Activated T-helper 1 cell treated with anti-CD3 and anti-CD28 coated beads, Interleukin-12 subunit alpha, Interleukin-12 subunit beta, Interleukin-2, Interleukin-4 antibody, amounts not matched to agents 30 ng/mL and 10 ng/mL and 1 ng/mL, durations not matched to agents 14 hours and 24 hours and 36 hours (primary cell): Measurements from ENCODE around the gene VAC14. TPM values are rescaled to one million over a fixed set of nuclear protein-coding genes. Genes with fewer than 3 reads are reported as not detected.

Experiments
- DNase-seq: peaks from one replicate; pipeline ENCODE4 v3.0.0; 2021; ENCODE audit warnings: low spot score
- H3K27ac Mint-ChIP-seq: one replicate; pipeline ENCODE4 v1.8.0; 2021; ENCODE audit warnings: mild to moderate bottlenecking, mixed read lengths
- H3K27me3 Mint-ChIP-seq: one replicate; pipeline ENCODE4 v1.8.0; 2022; ENCODE audit warnings: mild to moderate bottlenecking, moderate library complexity, mixed read lengths; ENCODE audit not compliant: insufficient read depth
- H3K36me3 Mint-ChIP-seq: one replicate; pipeline ENCODE4 v1.8.0; 2021; ENCODE audit warnings: low read depth, mixed read lengths
- H3K4me1 Mint-ChIP-seq: one replicate; pipeline ENCODE4 v1.8.0; 2021; ENCODE audit warnings: low read depth, mixed read lengths
- H3K4me3 Mint-ChIP-seq: one replicate; pipeline ENCODE4 v1.8.0; 2021; ENCODE audit warnings: mild to moderate bottlenecking, moderate library complexity, mixed read lengths
- H3K9me3 Mint-ChIP-seq: one replicate; pipeline ENCODE4 v1.8.0; 2021; ENCODE audit warnings: mixed read lengths
- intact Hi-C: fragments of 100-400 bp; cut with micrococcal nuclease; formaldehyde crosslinking; loops from one replicate; pipeline ENCODE4 v1.15.1; 2024
- total RNA-seq: library from RNA; stranded (reverse); gene quantifications from 2 replicates; pipeline ENCODE4 v1.2.3, GENCODE V29; 2022

The VAC14 gene
- total RNA-seq, 1 donor from 2014 or later = 37.5 TPM

DNA sequence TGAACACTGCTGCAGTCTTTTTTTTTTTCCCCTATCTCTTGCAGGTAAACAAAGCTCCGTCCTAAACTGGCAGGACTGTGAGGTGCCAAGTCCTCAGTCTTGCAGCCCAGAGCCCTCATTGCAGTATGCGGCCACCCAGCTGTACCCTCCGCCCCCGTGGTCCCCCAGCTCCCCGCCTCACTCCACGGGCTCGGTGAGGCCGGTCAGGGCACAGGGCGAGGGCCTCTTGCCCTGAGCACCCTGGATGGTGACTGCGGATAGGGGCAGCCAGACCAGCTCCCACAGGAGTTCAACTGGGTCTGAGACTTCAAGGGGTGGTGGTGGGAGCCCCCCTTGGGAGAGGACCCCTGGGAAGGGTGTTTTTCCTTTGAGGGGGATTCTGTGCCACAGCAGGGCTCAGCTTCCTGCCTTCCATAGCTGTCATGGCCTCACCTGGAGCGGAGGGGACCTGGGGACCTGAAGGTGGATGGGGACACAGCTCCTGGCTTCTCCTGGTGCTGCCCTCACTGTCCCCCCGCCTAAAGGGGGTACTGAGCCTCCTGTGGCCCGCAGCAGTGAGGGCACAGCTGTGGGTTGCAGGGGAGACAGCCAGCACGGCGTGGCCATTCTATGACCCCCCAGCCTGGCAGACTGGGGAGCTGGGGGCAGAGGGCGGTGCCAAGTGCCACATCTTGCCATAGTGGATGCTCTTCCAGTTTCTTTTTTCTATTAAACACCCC lies 140.8 kb downstream of the VAC14 start:
- Mint-ChIP-seq H3K27me3 (peaks cover 2% of the 10 kb centered on the region), H3K4me3 (no peak overlapping the region), H3K4me1 (no peaks in the 10 kb centered on the region), H3K36me3 (no peaks in the 10 kb centered on the region), H3K9me3 (no peaks in the 10 kb centered on the region), H3K27ac (no peak overlapping the region)
- DNase-seq = no peak
- intact Hi-C loops = no loop called here

DNA sequence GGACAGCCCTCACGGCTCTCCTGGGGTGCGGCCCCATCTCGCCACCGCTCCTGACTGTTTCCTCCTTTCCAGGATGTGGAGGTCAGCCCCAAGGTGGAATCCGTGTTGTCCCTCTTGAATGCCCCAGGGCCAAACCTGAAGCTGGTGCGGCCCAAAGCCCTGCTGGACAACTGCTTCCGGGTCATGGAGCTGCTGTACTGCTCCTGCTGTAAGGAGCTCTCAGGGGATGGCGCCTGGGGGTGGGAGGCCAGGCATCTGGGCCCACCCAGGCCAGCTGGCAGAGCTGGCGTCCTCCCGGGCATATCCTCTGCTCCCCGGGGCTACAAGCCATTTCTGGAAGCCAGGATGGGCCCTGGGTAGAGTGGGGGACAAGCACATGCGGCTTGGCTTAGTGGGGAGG lies 141.4 kb downstream of the VAC14 start:
- intact Hi-C loops = no loop called here
- H3K4me1 Mint-ChIP-seq = no peaks in the 10 kb centered on the region
- no peaks in the 10 kb centered on the region for H3K9me3 Mint-ChIP-seq

DNA sequence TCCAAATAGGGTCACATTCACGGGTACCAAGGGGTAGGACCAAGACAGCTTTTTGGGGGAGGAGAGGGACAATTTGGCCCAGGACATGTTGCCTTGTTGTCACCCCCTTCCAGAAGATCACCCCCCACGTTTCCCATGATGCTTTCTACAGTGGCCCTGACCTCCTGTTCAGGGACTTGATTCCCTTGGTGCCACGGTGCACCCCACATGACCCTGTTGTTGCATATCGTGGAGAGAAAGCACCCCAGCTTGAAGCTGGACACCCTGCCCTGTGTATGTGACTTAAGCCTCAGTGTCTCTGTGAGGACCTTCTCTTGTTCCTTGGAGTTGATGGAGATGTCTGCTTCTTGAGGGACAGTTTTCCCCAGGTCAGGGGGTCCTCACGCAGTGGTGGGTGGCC lies 142.0 kb downstream of the VAC14 start:
- Mint-ChIP-seq H3K36me3 (no peaks in the 10 kb centered on the region), H3K4me3 (no peak overlapping the region), H3K4me1 (peaks cover 1% of the 10 kb centered on the region), H3K9me3 (no peaks in the 10 kb centered on the region), H3K27ac (no peak overlapping the region), H3K27me3 (peaks cover 2% of the 10 kb centered on the region)
- intact Hi-C loops = no loop called here
- DNase-seq = no peak

More for the DNA sequence above, 141.4 kb downstream of the VAC14 start:
- DNase-seq = no peak
- no peak overlapping the region for H3K4me3 Mint-ChIP-seq
- H3K36me3 Mint-ChIP-seq = no peaks in the 10 kb centered on the region
- no peak overlapping the region for H3K27ac Mint-ChIP-seq
- H3K27me3 Mint-ChIP-seq = peaks cover 2% of the 10 kb centered on the region

DNA sequence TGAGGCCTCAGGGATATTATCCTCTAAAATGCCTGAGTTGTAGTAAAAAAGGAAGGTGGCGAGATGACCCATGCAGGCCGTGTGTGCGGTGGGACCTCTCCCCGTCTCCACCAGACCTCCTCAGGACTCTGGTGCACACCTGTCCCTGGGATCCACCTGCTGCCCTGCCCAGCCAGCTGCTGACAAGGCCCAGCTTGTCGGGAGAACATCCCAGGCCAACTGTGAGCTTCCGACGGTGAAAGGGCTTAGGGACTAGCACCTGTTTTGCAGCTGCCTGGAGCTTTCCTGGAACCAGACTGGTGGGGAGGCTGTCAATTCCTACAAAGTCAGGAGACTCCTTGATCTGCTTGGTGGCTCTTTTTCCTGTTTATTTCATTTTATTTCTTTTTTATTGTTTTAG lies 143.0 kb downstream of the VAC14 start:
- no peaks in the 10 kb centered on the region for H3K36me3 Mint-ChIP-seq
- peaks cover 2% of the 10 kb centered on the region for H3K27me3 Mint-ChIP-seq
- DNase-seq = no peak
- H3K4me1 Mint-ChIP-seq = peaks cover 5% of the 10 kb centered on the region
- no peak overlapping the region for H3K4me3 Mint-ChIP-seq
- H3K27ac Mint-ChIP-seq = no peak overlapping the region
- intact Hi-C loops = no loop called here
- H3K9me3 Mint-ChIP-seq = no peaks in the 10 kb centered on the region

DNA sequence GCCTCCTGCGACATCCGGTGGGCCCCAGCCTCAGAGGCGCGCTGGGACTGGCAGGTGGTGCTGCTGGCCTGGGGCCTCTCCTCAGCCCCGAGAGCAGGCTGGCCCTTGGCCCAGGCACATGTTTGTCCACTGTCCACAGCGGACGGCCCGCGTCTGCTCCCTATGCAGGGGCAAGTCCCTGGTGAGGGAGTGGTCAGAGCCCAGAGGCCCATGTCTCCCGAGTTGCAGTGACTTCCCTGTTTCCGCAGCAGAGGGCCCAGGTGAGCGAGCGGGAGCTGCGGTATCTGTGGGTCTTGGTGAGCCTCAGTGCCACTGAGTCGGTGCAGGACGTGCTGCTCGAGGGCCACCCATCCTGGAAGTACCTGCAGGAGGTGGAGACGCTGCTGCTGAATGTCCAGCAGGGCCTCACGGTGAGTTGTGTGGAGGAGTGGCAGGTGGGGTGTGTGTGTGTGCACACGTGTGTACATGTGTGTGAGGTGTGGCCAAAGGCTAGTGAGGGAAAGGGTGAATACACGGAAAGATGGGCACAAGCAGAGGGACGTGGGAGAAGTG lies 144.2 kb downstream of the VAC14 start:
- no peaks in the 10 kb centered on the region for H3K36me3 Mint-ChIP-seq

DNA sequence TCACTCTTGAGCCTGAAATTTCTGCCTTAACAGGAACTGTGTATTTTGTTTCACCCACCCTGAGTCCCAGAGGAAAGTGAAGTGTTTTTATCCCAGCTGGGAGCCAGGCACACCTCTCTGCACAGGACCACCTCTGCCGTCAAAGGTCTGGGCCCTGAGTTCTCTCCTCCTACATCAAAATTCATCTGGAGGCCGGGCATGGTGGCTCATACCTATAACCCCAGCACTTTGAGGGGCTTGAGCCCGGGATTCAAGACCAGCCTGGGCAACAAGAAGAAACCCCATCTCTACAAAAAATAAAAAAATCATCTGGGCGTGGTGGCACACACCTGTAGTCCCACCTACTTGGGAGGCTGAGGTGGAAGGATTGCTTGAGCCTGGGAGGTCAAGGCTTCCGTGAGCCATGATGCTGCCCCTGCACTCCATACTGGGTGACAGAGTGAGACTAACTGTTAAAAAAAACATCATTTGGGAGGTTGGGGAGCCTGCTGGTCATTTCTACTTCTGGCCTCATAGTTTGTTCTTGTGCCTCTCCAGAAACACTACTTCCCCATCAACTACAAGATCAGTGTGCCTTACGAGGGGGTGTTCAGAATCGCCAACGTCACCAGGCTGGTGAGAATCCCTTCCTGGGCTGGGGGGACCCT lies 144.8 kb downstream of the VAC14 start:
- no peak overlapping the region for H3K4me3 Mint-ChIP-seq
- no peaks in the 10 kb centered on the region for H3K36me3 Mint-ChIP-seq
- intact Hi-C loops = no loop called here
- peaks cover 4% of the 10 kb centered on the region for H3K27me3 Mint-ChIP-seq
- peaks cover 5% of the 10 kb centered on the region for H3K4me1 Mint-ChIP-seq
- no peaks in the 10 kb centered on the region for H3K9me3 Mint-ChIP-seq
- no peak for DNase-seq
- no peak overlapping the region for H3K27ac Mint-ChIP-seq

More for the DNA sequence above, 144.2 kb downstream of the VAC14 start:
- no peak overlapping the region for H3K27ac Mint-ChIP-seq
- H3K4me1 Mint-ChIP-seq = peaks cover 5% of the 10 kb centered on the region
- H3K4me3 Mint-ChIP-seq = no peak overlapping the region
- no peaks in the 10 kb centered on the region for H3K9me3 Mint-ChIP-seq
- DNase-seq = no peak
- intact Hi-C loops = no loop called here
- peaks cover 2% of the 10 kb centered on the region for H3K27me3 Mint-ChIP-seq

DNA sequence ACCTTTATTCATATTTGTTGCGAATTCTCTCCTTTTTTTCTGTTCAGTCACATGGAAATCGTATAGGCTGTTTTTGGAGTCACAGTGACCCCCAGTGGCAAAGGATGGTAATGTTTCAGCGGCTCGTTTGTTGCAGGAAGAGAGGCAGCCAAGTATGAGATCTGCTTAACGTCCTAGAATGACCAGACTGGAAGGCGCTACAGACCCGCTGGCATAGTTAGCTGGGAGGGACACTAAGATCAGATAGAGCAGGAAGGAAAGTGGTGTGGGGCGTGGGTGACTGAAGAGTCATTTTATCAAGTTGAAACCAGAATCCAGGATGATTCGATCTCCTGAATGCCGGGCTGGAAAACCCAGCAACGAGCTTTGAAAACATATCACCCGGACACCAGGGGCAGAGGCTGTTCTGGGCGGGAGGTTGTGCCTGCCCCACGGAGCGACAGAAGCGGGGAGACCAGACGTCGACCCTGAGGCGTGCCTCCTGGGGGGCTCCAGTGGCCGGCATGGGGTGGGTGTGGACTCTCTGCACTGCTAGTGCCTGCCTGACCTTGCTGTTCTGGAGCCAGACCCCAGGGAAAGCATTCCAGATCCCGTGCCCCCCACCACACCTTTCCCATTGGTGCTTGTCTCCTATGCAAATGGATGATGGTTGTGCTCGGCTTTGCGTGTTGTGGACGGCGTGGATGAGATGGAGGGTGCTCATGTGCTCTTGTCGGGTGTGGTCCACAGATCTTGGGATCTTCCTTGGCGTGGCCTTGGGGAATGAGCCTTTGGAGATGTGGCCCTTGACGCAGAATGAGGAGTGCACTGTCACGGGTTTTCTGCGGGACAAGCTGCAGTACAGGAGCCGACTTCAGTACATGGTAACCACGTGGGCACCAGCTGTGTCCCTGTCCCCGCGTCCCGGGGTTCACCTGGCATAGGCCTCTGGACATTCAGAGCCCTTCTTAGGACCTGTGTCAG lies 146.9 kb downstream of the VAC14 start:
- H3K27ac Mint-ChIP-seq = peak overlapping the region; percentile 16
- H3K9me3 Mint-ChIP-seq = no peaks in the 10 kb centered on the region
- H3K27me3 Mint-ChIP-seq = peaks cover 5% of the 10 kb centered on the region
- peak overlapping the region; percentile 35 for H3K4me3 Mint-ChIP-seq
- H3K36me3 Mint-ChIP-seq = no peaks in the 10 kb centered on the region
- H3K4me1 Mint-ChIP-seq = peaks cover 5% of the 10 kb centered on the region
- peak; percentile 72 for DNase-seq
- intact Hi-C loops = loop anchor here (1.0 to 5.0 kb wide), 6 partner anchors 78 to 284 kb away; no protein-coding TSS in a partner anchor

- no peaks in the 10 kb centered on the region for H3K36me3 Mint-ChIP-seq
- DNase-seq = no peak
- no peak overlapping the region for H3K4me3 Mint-ChIP-seq
- intact Hi-C loops = loop anchor here (1.0 to 5.0 kb wide), 6 partner anchors 77 to 283 kb away; no protein-coding TSS in a partner anchor
- peaks cover 5% of the 10 kb centered on the region for H3K4me1 Mint-ChIP-seq
- H3K27ac Mint-ChIP-seq = no peak overlapping the region
- H3K9me3 Mint-ChIP-seq = no peaks in the 10 kb centered on the region
- peaks cover 5% of the 10 kb centered on the region for H3K27me3 Mint-ChIP-seq
Measured at GRCh38 chr16:70653406-70653805, 147.6 kb downstream of the VAC14 start.

GRCh38 chr16:70652322-70652721 lies 148.6 kb downstream of the VAC14 start:
- intact Hi-C loops = loop anchor here (2.0 to 5.0 kb wide), 2 partner anchors 145 to 272 kb away; no protein-coding TSS in a partner anchor
- no peaks in the 10 kb centered on the region for H3K36me3 Mint-ChIP-seq
- peaks cover 5% of the 10 kb centered on the region for H3K27me3 Mint-ChIP-seq
- peaks cover 5% of the 10 kb centered on the region for H3K4me1 Mint-ChIP-seq
- H3K27ac Mint-ChIP-seq = no peak overlapping the region
- DNase-seq = no peak
- H3K9me3 Mint-ChIP-seq = no peaks in the 10 kb centered on the region
- no peak overlapping the region for H3K4me3 Mint-ChIP-seq

DNA sequence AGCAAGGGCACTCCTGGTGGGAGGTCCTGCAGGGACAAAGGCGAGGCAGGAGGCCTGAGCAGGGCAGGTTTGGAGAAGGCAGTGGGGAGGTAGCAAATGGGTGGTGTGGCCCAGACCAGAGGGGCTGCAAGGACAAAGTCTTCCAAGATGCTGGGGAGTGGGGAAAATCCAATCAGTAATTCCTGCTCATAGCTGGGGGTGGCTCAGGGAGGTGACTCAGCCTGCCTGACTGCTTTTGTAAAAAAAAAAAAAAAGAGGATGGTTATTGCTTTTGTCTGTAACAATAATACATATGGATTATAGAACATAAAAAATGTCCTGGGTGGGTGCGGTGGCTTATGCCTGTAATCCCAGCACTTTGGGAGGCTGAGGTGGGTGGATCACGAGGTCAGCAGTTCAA lies 149.4 kb downstream of the VAC14 start:
- Mint-ChIP-seq H3K4me3 (no peak overlapping the region), H3K9me3 (no peaks in the 10 kb centered on the region), H3K27me3 (peaks cover 3% of the 10 kb centered on the region), H3K36me3 (no peaks in the 10 kb centered on the region), H3K4me1 (peaks cover 5% of the 10 kb centered on the region), H3K27ac (no peak overlapping the region)
- intact Hi-C loops = loop anchor here (5.0 kb wide), 1 partner anchor 144 kb away; no protein-coding TSS in a partner anchor
- DNase-seq = no peak

DNA sequence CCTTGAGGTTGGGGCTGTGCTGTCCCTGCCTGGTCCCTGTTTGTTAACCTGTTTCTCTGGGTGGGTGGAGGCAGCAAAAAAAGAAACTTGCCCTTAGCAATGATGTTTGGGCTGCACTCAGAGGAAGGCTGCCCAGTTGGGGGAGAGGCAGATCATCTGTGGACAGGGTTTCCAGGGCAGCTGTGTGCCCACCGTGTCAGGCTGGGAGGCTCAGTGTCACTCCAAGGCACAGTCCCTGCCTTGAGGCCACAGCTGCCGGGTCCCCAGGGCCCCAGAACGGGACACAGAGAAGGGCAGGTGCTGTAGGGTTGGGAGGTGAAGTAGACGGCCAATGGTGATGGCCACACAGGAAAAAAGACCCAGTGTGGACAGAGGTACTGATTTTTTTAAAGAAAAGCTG lies 150.7 kb downstream of the VAC14 start:
- Mint-ChIP-seq H3K4me3 (no peak overlapping the region), H3K9me3 (no peaks in the 10 kb centered on the region), H3K36me3 (no peaks in the 10 kb centered on the region), H3K27me3 (peaks cover 5% of the 10 kb centered on the region), H3K27ac (no peak overlapping the region), H3K4me1 (peaks cover 5% of the 10 kb centered on the region)
- no peak for DNase-seq
- intact Hi-C loops = loop anchor here (5.0 kb wide), 1 partner anchor 143 kb away; no protein-coding TSS in a partner anchor

DNA sequence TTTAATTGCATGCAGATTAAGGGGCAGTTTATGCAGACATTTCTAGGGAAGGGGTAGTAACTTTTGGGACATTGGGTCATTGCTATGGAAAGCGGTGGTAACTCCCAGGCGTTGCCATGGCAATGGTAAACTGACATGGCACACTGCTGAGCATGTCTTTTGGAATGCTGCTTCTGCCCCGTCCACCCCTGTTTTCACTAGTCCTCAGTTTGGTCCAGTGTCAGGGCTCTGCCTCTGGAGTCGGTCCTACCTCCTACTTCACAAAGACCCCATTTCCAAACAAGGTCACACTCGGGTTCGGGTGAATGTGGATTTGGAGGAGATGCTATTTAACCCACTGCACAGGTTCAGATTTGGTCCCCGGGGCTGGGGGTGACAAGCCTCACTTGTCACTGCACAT lies 151.7 kb downstream of the VAC14 start:
- DNase-seq = no peak
- Mint-ChIP-seq H3K27ac (no peak overlapping the region), H3K9me3 (no peaks in the 10 kb centered on the region), H3K4me3 (no peak overlapping the region), H3K4me1 (peaks cover 5% of the 10 kb centered on the region), H3K36me3 (no peaks in the 10 kb centered on the region), H3K27me3 (peaks cover 5% of the 10 kb centered on the region)
- intact Hi-C loops = no loop called here
